Peyer's patch (tissue), 4 donors: ENCODE data around the gene P2RX1.

Experiments
- CTCF ChIP-seq, 6 experiments: fragments of 450-650 bp in 4 of 6; fragments of 200-600 bp in 2 of 6; sonication (generic) in 1 of 6; IDR thresholded peaks; one replicate each; pipeline ENCODE4 v1.5.1; 2017 to 2019; ENCODE audit warnings: antibody characterized with exemption in 6 of 6, mild to moderate bottlenecking in 3 of 6, moderate library complexity in 1 of 6
- POLR2A ChIP-seq, 2 donors: fragments of 450-650 bp; IDR thresholded peaks; one replicate each; pipeline ENCODE4 v1.5.1; 2017; ENCODE audit warnings: antibody characterized with exemption in 2 of 2, mild to moderate bottlenecking in 2 of 2, moderate library complexity in 2 of 2

- no peak for TF ChIP-seq CTCF (IDR thresholded peaks at IDR 0.05)
- TF ChIP-seq POLR2A (IDR thresholded peaks at IDR 0.05) = no peak
Measured at GRCh38 chr17:3925684-3926485, 9.6 kb upstream of the P2RX1 start.
